ENCODE measurements around the gene ABHD2.
"Not testable (repeated sequence)": the region's sequence is repeated elsewhere in the genome, so short reads cannot be mapped to it uniquely, and the experiment has no call there.

Gene ABHD2

DNA sequence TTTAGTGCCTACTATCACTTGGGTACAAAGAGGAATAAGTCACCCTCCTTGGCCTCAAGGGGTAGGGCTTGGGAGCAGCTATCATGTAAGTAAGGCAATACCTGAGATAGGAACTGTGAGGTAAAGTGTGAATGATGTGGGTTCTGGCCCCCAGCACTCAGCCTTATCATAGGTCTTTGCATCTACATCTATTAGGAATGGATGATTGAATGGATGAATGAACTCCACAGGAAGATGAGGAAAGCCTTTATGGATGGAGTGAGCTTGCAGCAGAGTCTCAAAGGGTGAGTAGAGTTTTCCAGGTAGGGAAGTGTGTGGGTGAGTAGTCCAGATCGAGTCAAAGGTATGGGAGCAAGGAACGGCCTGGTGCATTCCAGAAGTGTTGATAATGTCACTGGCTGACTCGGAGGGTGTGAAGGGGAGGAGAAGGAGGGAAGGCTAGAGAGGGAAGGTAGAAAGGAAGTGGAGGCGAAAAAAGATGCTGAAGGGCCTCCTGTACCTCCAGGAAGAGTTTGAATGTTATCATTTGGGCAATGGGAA is 13.1 kb upstream of the ABHD2 start:
- DNase-seq (ENCODE audit: low spot score), result no peak

DNA sequence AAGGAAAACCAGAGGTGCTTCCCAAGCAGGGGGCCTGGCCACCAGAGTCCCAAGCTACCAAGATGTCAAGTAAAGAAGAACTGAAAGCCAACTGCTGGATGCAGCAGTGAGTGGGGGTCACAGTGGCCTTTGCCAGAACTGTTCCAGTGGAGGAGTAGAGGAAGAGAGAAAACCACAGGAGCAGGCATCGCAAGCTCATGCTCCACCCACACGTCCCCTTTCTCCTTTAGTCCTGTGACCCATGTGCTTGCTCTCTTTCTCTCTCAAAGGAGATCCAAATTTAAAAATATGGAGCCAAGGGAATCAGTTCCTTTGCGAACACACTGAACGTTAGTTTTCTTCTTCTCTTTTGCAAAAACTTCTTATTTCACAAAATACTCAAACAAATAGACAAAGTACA is 12.4 kb upstream of the ABHD2 start:
- no peak for DNase-seq (ENCODE audit: low spot score)

DNA sequence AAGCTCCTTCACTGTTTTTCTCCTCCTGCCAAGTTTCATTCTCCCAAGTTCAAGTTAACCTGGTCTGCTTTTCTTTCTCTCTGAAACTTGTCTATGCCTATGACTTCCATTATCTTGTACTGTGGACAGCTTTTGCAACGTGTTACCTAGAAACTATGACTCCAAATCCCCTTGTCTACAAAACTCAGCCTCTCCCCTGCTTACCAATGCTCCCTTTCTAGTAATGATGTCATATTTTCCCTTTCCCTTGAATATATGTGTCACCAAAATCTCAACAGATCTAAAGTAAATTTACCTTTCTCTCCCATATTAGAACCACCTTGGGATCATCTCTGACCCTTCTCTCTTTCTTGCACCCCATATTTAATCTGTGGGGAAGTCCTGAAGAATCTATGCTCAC is 10.5 kb upstream of the ABHD2 start:
- DNase-seq (ENCODE audit: low spot score), result no peak

DNA sequence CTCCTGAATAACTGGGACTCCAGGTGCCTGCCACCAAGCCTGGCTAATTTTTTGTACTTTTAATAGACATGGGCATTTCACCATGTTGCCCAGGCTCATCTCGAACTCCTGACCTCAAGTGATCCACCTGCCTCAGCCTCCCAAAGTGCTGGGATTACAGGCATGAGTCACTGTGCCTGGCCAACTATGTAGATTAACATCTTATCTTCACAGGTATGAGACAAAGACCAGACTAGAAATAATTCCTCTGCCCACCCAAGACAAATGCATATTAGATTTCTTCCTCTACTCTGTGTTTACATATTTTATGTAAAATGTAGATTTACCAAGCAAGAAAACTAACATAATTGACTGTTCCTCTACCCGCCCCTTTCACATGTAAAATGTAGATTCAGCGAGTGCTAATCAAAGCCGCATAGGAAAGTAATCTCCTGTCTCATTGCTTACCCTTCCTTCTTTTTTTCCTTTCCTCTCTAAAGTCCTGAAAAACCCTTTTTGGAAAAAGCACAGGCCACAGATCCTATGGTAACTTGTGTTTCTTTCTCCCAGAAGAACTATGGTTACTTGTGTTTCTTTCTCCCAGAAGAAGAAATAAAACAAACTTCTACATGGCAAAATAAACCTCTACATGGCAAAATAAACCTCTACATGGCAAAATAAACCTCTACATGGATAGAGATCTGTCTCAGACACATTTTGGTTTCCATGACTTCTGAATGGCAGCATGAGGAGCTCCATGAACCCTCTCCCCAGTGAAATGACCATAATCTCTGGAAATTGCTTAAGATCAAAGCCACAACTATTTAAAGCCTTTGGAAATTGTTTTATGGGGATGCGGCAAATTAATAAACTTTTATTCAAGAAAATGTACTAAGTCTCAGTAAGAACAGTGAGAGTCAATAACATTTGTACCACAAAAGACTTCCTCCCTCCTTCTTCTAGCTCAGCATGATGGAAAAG is 9.1 kb upstream of the ABHD2 start:
- no peak for DNase-seq (ENCODE audit: low spot score)

DNA sequence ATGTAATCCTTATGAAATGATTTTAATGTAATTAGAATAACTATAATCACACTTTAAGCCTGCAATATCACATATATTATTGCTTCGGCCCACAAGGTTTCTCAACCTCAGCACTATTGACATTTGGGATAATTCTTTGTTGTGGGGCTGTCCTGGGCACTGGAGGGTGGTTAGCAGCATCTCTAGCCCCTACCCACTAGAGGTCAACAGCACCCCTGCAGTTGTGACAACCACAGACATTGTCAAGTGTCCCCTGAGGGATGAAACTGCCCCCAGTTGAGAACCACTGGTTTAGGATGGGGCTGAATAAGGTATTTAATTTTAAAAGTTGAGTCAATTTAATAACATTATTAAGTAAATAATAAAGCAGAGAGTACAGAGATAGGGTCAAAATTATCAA is 6.4 kb upstream of the ABHD2 start:
- DNase-seq (ENCODE audit: low spot score), result no peak

DNA sequence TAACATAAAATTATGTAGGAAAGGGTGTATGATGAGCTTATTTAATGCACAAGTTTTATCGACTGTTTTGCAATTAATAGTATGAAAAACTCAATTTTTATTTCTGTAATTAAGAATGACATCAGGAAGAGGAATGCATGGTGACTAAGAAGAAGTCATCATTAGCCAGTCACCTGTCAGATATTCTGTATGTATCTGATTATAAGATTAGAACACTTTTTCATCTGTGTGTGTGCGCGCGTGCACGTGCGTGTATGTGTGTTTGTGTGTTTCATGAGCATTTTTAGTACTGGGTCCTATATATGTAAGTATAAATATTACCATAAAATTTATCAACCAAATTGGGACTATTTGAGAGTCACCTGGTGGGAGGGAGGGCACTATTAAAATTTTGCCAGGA is 5.0 kb upstream of the ABHD2 start:
- no peak for DNase-seq (ENCODE audit: low spot score)

DNA sequence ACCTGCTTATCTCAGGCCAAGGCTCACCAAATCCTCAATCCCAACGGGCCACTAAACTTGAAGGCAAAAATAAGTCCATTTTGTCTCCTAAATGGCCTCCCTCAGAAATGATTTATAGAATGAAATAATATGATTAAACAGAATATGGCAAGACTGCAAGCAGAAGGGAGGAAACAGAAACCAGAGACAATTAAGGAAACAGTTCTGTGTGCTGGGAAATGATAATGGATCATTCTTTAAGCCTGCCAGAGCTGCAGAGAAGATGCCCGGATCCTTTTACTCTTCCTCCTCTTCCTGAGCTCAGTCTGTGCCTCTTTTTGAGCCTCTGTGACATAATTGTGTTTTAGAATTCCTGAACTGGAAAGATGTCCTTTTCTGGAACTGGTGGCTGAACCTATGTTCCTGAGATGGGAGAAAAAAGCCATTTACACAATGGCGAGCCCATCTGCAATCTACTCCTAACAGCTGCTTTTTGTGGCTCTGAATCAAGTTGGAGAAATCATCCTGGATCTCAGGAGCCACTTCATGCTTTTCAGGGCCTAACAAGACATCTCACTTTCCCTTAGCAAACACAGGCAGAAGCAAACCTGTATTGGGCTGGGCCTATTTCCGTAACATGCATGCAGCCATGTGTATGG is 2.8 kb upstream of the ABHD2 start:
- DNase-seq (ENCODE audit: low spot score), result no peak

DNA sequence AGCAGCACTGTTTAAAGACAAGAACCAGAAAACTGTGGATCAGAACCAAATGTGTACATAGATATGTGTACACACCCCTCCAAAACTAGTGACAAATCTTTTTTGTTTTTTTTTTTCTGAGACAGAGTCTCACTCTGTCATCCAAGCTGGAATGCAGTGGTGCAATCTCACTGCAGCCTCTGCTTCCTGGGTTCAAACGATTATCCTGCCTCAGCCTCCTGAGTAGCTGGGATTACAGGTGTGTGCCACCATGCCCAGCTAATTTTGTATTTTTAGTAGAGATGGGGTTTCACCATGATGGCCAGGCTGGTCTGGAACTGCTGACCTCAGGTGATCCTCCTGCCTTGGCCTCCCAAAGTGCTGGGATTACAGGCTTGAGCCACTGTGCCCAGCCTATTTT is 2.3 kb upstream of the ABHD2 start:
- DNase-seq (ENCODE audit: low spot score), result not testable (repeated sequence)

DNA sequence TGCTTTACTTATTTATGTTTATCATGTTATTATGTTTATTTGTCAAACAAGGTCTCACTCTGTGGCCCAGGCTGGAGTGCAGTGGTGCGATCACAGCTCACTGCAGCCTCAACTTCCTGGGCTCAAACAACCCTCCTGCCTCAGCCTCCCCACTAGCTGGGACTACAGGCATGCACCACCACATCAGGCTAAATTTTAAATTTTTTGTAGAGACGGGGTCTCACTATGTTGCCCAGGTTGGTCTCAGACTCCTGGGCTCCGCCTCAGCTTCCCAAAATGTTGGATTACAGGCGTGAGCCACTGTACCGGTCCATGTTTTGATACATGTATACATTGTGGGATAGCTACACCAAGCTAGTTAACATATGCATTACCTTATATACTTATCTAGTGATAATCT is 1.9 kb upstream of the ABHD2 start:
- not testable (repeated sequence) for DNase-seq (ENCODE audit: low spot score)

DNA sequence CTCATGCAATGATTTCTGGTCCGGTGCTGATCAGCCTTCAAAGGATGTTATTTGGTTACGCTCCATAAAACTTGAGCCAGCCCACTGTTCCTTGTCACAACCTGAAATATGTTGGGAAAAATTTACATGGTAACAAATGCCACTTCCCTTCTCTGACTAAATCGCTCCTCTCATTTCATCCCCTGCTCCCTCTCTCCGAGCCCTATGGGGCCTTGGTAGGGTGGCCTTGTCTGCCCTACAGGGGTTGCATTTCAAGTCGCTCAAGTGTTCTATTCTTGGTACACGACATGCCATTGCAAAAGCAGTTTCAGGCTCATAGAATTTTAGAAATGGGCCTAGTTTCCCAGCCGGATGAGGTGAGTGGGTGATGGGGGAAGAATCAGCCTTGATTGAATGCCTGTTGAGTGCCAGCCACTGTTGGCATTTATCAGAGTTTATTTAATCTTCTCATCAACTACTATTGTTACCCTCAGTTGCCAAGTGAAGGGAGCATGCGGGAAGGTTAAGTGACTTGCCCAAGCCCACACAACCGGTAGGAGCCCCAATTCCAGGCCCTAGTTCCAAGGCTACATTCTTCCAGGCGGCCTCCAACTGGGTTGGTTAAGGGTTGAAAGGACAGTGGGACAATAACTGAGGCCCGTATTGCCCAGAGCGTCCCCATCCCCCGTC is 961 bp upstream of the ABHD2 start:
- DNase-seq (ENCODE audit: low spot score), result no peak

DNA sequence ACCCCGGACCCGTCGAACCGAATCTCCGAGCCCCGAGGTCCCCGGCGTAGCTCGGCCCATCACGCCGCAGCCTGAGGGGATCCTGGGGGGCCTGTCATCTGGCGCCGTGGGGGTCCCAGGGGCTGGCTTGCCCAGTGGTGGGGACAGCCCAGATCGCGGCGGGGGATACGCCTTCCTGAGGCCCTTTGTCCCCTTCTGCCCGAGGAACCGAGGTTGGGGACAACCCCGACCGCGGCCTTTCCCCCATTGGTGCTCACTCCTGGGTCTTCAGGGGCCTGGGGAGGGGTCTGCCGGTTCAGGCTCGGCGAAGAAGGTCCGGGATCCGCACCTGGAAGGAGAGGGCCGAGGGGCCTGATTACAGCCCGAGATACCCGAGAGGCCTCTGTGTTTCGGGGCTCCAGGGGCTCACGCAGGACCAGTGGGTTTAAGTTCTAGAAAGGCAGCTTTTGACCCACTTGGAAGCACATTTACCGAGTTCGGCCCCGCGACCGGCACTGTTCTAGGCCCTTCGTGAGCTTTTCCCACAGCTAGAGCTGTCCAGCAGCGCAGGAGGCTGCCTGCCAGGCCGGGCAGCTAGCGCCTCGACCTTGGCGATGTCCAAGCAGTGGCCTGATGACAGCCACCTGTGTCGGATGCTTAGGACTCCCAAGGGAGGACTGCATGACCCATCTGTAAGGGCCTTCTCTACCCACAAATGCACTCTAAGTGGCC is 504 bp downstream of the ABHD2 start:
- DNase-seq (ENCODE audit: low spot score), result no peak

DNA sequence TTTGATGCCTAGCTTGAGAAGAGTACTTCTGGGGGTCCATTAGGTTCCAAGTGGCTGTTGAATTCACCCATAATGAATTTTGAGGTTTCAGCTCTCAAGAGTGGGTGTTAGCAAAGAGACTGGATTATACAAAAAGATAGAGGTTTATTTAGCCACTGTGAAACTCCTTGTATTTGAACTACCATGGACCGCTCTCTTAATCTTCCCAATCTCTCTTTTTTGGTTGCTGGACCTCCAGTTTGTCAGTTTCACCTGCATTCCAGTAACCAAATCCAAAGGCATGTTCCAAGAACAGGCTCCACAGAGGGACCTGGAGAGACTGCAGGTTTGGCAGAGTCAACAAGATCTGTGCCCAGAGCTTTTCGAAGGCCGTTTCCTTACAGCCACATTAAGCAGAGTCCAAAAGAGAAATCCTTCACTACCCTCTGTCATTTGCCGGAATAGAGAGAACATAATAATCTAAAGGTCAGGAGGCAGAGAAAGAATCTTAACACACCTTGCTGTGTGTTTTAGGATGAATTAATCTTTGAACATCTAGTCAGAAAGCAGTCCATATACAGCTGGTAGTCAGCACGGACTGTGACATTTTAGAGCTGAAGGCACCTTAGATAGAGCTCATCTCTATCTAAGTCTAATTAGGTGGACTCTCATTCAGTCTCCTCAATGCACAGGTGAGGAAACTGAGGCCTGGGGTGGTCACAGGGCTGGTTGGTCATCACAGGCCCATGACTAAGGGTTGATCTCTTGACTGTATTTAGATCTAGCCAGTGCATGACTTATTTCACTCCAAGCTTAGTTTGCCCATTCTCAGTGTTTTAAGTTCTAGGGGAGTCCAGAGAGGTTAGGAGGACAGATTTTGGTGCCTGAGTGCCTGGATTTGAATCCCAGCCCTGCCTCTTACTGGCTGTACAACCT is 1.3 kb downstream of the ABHD2 start:
- no peak for DNase-seq (ENCODE audit: low spot score)

DNA sequence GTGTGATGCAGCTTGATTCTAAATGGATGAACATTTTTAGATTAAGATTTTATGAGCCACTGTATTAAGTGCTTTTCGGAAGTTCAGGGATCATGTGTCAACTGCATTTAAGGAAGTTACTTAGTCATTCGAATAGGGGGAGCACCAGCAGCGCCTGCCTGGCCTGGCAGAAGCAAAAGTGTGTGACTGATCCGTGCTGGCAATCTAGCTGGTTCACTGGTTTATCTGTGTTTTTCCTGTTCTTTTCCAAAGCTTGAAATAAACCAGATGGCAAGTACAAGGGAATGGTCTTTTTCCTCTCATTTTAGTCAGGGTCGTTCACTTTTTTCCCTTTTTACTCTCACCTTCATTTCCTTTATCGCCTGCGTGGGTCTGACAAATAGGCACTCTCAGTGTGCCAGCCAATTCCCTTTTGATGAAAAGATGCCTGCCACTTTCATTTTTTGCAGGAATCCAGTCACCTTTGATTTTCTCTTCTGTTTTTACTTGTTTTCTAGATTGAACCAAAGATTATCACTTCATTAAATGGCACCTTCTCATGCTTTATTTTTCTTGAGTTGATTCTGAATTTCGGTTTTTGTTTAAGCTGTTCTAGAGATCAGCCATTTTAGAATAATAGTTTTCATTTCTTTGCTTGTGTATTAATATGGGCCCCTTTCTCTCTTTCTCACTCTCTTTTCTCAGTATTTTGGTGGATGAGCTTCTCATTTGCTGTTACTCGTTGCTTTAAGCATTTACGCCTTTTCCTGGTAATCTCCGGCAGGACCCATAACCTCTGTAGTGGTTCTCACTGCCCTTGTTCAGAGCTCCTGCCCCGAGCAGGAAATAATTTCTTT is 2.8 kb downstream of the ABHD2 start:
- peak; percentile 62 for DNase-seq (ENCODE audit: low spot score)

DNA sequence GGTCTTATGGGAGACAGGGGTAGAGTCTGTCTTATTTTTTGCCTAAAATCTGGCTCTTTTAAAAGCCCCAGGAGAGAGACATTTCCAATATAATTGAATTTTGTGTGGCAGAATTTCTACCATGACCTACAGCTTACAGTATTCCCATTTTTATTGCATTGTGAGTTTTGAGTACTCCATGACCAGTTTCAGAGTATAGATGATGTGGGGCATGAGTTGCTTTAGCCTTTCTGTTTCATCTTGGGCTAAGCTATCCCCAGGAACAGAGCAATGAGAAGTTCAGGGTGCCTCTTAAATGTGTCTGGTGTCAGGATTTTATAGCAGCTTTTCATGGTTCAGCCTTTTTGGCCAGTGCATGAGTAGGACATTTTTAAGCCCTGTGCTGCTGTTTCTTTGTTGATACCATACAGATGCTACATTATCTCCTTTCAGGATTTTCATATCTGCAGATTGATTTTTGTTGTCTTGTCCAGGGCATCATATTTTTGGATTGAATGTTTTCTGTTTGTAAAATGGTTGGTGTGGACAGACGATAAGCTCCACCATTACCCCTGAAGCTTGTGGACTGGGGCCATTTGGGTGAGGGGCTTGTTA is 3.5 kb downstream of the ABHD2 start:
- no peak for DNase-seq (ENCODE audit: low spot score)

DNA sequence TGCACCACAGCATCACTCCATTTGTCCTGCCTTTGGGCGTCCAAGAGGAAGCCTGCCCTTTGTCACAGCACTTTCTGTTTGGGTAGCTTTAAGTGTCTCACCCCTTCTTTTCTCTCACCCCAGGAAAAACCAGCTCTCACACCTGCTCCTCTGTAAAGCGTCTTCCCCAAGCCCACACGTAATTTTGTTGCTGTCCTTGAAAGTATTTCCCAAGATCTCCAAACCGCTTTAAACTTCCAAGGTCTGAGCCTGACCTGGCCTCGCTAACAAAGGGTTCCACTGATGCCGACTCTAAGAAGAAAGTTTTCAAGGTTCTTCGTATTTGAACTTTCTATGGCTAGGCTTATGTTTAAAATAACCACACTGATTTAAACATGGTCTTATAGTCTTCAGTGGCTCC is 5.3 kb downstream of the ABHD2 start:
- no peak for DNase-seq (ENCODE audit: low spot score)

DNA sequence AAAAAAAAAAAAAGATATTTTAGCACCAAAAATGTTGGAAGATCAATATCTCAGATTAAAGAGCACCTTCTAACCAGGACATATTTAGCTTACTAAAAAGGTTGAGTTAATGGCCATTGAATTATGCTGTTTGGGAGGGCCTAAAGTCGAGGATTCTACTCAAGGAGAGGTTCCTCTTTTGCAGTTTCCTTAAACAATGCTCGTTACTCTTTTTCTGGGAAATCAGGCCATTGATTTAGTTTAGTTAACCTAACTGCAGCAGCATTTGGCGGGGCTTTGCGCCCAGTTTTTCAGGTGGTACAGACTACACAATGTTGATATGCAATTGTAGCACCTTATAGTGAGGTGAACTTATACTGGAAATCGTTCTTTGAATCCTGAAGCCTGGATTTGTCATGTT is 6.8 kb downstream of the ABHD2 start:
- no peak for DNase-seq (ENCODE audit: low spot score)

DNA sequence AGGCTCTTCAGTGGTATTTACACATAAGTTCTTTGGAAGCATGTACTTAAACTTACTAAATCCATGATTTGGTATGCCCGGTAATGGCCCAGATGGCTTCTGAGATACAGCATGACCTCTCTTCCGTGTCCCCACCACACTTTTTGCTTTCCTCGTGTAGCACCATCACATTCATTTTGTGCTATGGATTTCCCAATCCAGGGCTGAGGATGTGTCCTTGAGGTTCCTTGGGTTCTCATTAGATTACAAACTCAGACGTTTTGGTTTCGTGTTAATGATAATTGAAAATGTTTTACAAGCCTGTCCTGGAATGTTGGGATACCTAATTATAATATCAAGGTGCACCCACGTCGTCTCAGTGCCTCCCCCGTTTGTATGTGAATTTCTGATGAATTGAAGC is 7.3 kb downstream of the ABHD2 start:
- no peak for DNase-seq (ENCODE audit: low spot score)

DNA sequence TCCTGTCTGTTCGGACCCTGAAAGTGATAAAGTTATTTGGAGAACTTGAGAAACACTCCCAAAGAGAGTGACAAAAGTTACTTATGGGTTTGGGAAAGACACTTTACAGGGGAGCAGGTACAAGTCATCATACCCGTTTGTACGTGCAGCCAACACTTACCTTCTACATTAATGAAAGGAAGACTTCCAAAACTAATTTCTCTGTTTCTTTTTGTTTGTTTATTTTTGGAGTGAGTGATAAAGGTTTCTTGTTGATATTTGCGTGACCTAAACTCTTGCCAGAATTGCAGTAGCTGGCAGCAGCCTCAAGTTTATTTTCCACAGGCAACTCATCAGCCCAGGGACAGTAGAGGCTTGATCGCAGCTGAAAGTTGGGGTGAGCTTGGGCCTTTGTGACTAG is 8.4 kb downstream of the ABHD2 start:
- no peak for DNase-seq (ENCODE audit: low spot score)

DNA sequence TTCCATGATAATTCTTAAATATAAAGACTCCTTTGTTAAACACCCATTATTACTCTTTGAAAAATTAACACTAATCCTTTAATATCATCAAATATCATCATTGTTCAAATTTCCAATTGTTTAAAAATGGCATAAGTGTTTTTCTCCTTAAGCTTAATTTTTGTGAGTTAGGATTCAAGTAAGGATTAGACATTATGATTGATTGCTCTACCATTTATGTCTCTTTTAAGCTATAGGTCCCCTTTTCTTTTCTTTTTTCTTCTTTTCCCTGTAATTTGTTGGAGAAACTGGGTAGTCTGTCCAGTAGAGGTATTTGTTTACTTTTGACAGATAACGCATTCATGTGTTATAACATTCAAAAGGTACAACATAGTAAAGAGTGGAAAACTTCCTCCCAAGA is 9.1 kb downstream of the ABHD2 start:
- no peak for DNase-seq (ENCODE audit: low spot score)

DNA sequence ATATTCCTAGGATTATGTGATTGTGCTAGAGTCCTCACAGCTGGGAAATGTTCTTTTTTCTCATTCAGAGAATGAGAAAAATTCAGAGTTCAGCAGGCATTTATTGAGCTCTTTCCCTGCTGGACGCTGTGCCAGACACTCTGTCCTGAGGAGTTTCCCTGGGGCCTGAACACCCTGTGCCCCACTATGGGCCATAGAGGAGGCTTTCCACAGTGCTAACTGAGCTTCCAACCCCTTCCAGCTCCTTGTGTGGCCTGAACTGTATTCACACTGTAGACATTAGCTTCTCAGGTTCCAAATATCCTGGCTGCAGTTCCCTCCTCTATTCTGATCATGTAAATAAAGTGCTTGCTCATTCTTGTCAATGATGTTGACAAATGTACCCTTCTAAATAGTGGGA is 10.0 kb downstream of the ABHD2 start:
- DNase-seq (ENCODE audit: low spot score), result no peak

Data from CD4-positive, alpha-beta T cell treated with Interleukin-2 at 100 ng/mL for 4 hours (primary cell).